Neuronal stem cell (in vitro differentiated cells): ENCODE data around the gene SLC35D1.
A peak's percentile ranks its signal among the peaks of the same experiment; 100 is the strongest.

ENCODE experiments used
- DNase-seq: peaks from one replicate; pipeline ENCODE4 v3.0.0-alpha.2; 2013; ENCODE audit warnings: low spot score
- H2AFZ ChIP-seq: one replicate; pipeline ENCODE4 v1.6.1; 2013; ENCODE audit warnings: mild to moderate bottlenecking, low read length, inconsistent platforms
- H2AK5ac ChIP-seq: 2 replicates; pipeline ENCODE4 v1.6.1; 2013; ENCODE audit warnings: low read depth, mild to moderate bottlenecking, inconsistent platforms, low read length, moderate library complexity, mixed read lengths
- H2BK120ac ChIP-seq: 2 replicates; pipeline ENCODE4 v1.6.1; 2013; ENCODE audit warnings: low read depth, mild to moderate bottlenecking, inconsistent platforms, low read length, moderate library complexity, mixed read lengths
- H2BK12ac ChIP-seq: one replicate; pipeline ENCODE4 v1.6.1; 2013; ENCODE audit warnings: low read length, inconsistent platforms
- H2BK15ac ChIP-seq: 2 replicates; pipeline ENCODE4 v1.6.1; 2013; ENCODE audit warnings: mild to moderate bottlenecking, low read length, inconsistent platforms, mixed read lengths
- H2BK5ac ChIP-seq: one replicate; pipeline ENCODE4 v1.6.1; 2013; ENCODE audit warnings: inconsistent platforms, mild to moderate bottlenecking, low read length, moderate library complexity
- H3K14ac ChIP-seq: one replicate; pipeline ENCODE4 v1.6.1; 2013; ENCODE audit warnings: low read length, inconsistent platforms
- H3K18ac ChIP-seq: 2 replicates; pipeline ENCODE4 v1.6.1; 2013; ENCODE audit warnings: low read length, inconsistent platforms
- H3K23ac ChIP-seq: 2 replicates; pipeline ENCODE4 v1.6.1; 2013; ENCODE audit warnings: low read depth, mild to moderate bottlenecking, mixed read lengths, low read length, inconsistent platforms; ENCODE audit not compliant: poor library complexity
- H3K27ac ChIP-seq: replicated peaks from 3 replicates; pipeline ENCODE4 v1.5.1; 2013; ENCODE audit warnings: low read length, inconsistent platforms
- H3K27me3 ChIP-seq, 3 experiments: 2 replicates each; pipeline ENCODE4 v1.6.1; 2013; ENCODE audit warnings: low read length in 3 of 3, mild to moderate bottlenecking in 2 of 3, inconsistent platforms in 1 of 3, low read depth in 1 of 3, mixed read lengths in 1 of 3, moderate library complexity in 1 of 3; ENCODE audit not compliant: control insufficient read depth in 3 of 3, insufficient read depth in 3 of 3
- H3K36me3 ChIP-seq, 2 donors: replicated peaks in 1 of 2; 2 replicates each; pipeline ENCODE4 v1.6.1; 2013; ENCODE audit warnings: low read length in 2 of 2; ENCODE audit not compliant: control insufficient read depth in 2 of 2, insufficient read depth in 2 of 2
- H3K4ac ChIP-seq: 2 replicates; pipeline ENCODE4 v1.6.1; 2013; ENCODE audit warnings: inconsistent platforms, mild to moderate bottlenecking, low read length, moderate library complexity
- H3K4me1 ChIP-seq, 2 donors: 1 replicate in 1 of 2; 2 replicates in 1 of 2; pipeline ENCODE4 v1.6.1; 2013; ENCODE audit warnings: low read length in 2 of 2, low read depth in 1 of 2; ENCODE audit not compliant: control insufficient read depth in 2 of 2, insufficient read depth in 1 of 2
- H3K4me2 ChIP-seq: one replicate; pipeline ENCODE4 v1.6.1; 2013; ENCODE audit warnings: mild to moderate bottlenecking, low read length, inconsistent platforms; ENCODE audit not compliant: insufficient read depth, poor library complexity, severe bottlenecking
- H3K4me3 ChIP-seq, 2 donors: 2 replicates each; pipeline ENCODE4 v1.5.1; 2013; ENCODE audit warnings: low read length in 2 of 2, mild to moderate bottlenecking in 2 of 2, inconsistent platforms in 1 of 2, moderate library complexity in 1 of 2
- H3K79me1 ChIP-seq: one replicate; pipeline ENCODE4 v1.6.1; 2013; ENCODE audit warnings: low read depth, mild to moderate bottlenecking, inconsistent platforms, low read length, moderate library complexity
- H3K9ac ChIP-seq: one replicate; pipeline ENCODE4 v1.6.1; 2013; ENCODE audit warnings: mild to moderate bottlenecking, low read depth, low read length, inconsistent platforms; ENCODE audit not compliant: poor library complexity
- H3K9me3 ChIP-seq, 2 donors: replicated peaks in 1 of 2; 2 replicates each; pipeline versions ENCODE3 to v1.6.1; 2013; ENCODE audit warnings: low read length in 2 of 2, mild to moderate bottlenecking in 2 of 2, inconsistent platforms in 1 of 2, low read depth in 1 of 2, mixed read lengths in 1 of 2, moderate library complexity in 1 of 2; ENCODE audit not compliant: control insufficient read depth in 2 of 2, insufficient read depth in 1 of 2
- H4K8ac ChIP-seq: one replicate; pipeline ENCODE4 v1.6.1; 2013; ENCODE audit warnings: low read depth, mild to moderate bottlenecking, inconsistent platforms, low read length, moderate library complexity
- H4K91ac ChIP-seq: one replicate; pipeline ENCODE4 v1.6.1; 2013; ENCODE audit warnings: low read length, low read depth, mild to moderate bottlenecking, inconsistent platforms; ENCODE audit not compliant: poor library complexity
- WGBS, 2 donors: extraction: QIAGEN DNeasy Blood & Tissue Kit; methylation state at CpG; one replicate each; pipeline ENCODE4 v1.1.7; 2013; ENCODE audit warnings: missing lambda C conversion rate in 2 of 2, mixed read lengths in 1 of 2; ENCODE audit not compliant: insufficient read length in 2 of 2, insufficient replicate concordance in 1 of 2; ENCODE audit errors: extremely low coverage in 2 of 2; 5-methylcytosine and 5-hydroxymethylcytosine counted together

The SLC35D1 gene

DNA sequence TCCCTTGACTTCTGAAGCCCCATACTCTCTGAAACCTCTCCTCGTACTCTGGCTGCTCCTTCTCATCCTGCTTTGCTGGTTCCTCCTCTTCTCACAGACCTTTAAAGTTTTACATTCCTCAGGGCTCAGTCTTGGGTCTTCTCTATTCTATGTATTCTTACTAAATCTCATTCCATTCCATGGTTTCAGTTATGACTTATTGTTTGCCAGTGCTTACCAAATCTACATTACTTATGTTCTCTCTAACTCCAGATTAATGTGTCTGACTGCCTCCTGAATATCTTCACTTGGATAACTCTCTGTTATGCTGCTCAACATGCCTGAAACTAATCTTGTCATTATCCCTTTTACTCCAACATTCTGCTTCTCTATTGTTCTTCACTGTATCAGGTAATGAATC lies 5.4 kb upstream of the SLC35D1 start:
- H3K4me2 ChIP-seq, result no peak overlapping the region
- H2BK15ac ChIP-seq, result no peak overlapping the region
- H3K4me3 ChIP-seq, result no peak overlapping the region
- no peaks in the 10 kb centered on the region for H3K36me3 ChIP-seq
- H3K27me3 ChIP-seq, result no peaks in the 10 kb centered on the region
- no peak overlapping the region for H2AK5ac ChIP-seq
- peaks cover 7 to 22% of the 10 kb centered on the region in 2 donors for H3K4me1 ChIP-seq
- no peak overlapping the region for H3K9ac ChIP-seq
- no peaks in the 10 kb centered on the region for H3K9me3 ChIP-seq
- H3K18ac ChIP-seq, result no peak overlapping the region
- no peak overlapping the region for H3K4ac ChIP-seq
- no peak overlapping the region for H2BK120ac ChIP-seq
- H2AFZ ChIP-seq, result no peak overlapping the region
- H4K91ac ChIP-seq, result no peak overlapping the region
- no CpG with 5 or more reads among the region's 1 CpG for WGBS, 2 donors
- no peak overlapping the region for H3K23ac ChIP-seq
- no peak overlapping the region for H3K14ac ChIP-seq
- H2BK5ac ChIP-seq, result no peak overlapping the region
- H3K79me1 ChIP-seq, result no peaks in the 10 kb centered on the region
- no peak for DNase-seq
- no peak overlapping the region for H4K8ac ChIP-seq
- H3K27ac ChIP-seq, result no peak overlapping the region
- H2BK12ac ChIP-seq, result no peak overlapping the region

- Histone ChIP-seq H3K18ac (no peak overlapping the region), H3K9ac (no peak overlapping the region), H2AFZ (no peak overlapping the region), H2BK5ac (no peak overlapping the region), H3K9me3 (no peaks in the 10 kb centered on the region), H3K14ac (no peak overlapping the region), H3K23ac (no peak overlapping the region), H3K4me2 (no peak overlapping the region), H3K4me1 (peaks cover 7 to 22% of the 10 kb centered on the region in 2 donors), H3K4me3 (no peak overlapping the region), H3K27ac (no peak overlapping the region), H3K79me1 (peaks cover 2% of the 10 kb centered on the region), H3K36me3 (no peaks in the 10 kb centered on the region), H2AK5ac (no peak overlapping the region), H2BK120ac (no peak overlapping the region), H4K91ac (no peak overlapping the region), H3K4ac (no peak overlapping the region), H3K27me3 (no peaks in the 10 kb centered on the region), H2BK12ac (no peak overlapping the region), H2BK15ac (no peak overlapping the region), H4K8ac (no peak overlapping the region)
- DNase-seq, result no peak
- WGBS, 2 donors, result no CpG with 5 or more reads among the region's 3 CpGs
Measured at GRCh38 chr1:67058761-67059160, 4.8 kb upstream of the SLC35D1 start.

GRCh38 chr1:67058242-67058641 lies 4.3 kb upstream of the SLC35D1 start:
- peak; percentile 11 for DNase-seq
- WGBS, 2 donors, result no CpG with 5 or more reads among the region's 1 CpG

DNA sequence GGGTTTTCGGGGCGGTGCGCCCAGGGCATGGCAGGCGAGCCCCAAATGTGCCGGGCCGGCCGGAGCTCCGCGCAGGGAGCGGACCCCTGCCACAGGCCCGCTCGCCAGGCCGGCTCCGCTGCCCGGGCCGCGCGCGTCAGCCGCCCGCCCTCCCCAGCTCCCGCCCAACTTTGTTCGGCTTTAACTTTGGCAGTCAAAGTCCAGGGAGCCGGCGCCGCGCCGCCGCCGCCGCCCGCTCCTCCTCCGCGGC lies 488 bp downstream of the SLC35D1 start:
- H2BK15ac ChIP-seq, result no peak overlapping the region
- peak overlapping the region; percentile 83 for H3K4me2 ChIP-seq
- H2BK5ac ChIP-seq, result peak overlapping the region; percentile 75
- peak overlapping the region; percentile 73 to 82 for H3K4me3 ChIP-seq
- peak; percentile 64 for DNase-seq
- H3K79me1 ChIP-seq, result peaks cover 2% of the 10 kb centered on the region
- H2BK120ac ChIP-seq, result no peak overlapping the region
- no peak overlapping the region for H2AK5ac ChIP-seq
- H3K9ac ChIP-seq, result peak overlapping the region; percentile 85
- no peak overlapping the region for H3K23ac ChIP-seq
- H3K14ac ChIP-seq, result peak overlapping the region; percentile 49
- H2AFZ ChIP-seq, result peak overlapping the region; percentile 97
- H3K4me1 ChIP-seq, result peaks cover 5 to 25% of the 10 kb centered on the region in 2 donors
- H3K18ac ChIP-seq, result peak overlapping the region; percentile 97
- peaks cover 0 to 2% (median 0%) of the 10 kb centered on the region in 3 experiments for H3K27me3 ChIP-seq
- H4K8ac ChIP-seq, result no peak overlapping the region
- H3K27ac ChIP-seq, result peak overlapping the region; percentile 96
- peaks cover 0 to 26% of the 10 kb centered on the region in 2 donors for H3K36me3 ChIP-seq
- H2BK12ac ChIP-seq, result no peak overlapping the region
- WGBS, 2 donors, result no CpG with 5 or more reads among the region's 34 CpGs
- no peak overlapping the region for H4K91ac ChIP-seq
- H3K9me3 ChIP-seq, result no peaks in the 10 kb centered on the region
- no peak overlapping the region for H3K4ac ChIP-seq

More at GRCh38 chr1:67058242-67058641, 4.3 kb upstream of the SLC35D1 start:
- H3K4ac ChIP-seq, result no peak overlapping the region
- no peaks in the 10 kb centered on the region for H3K36me3 ChIP-seq
- H4K8ac ChIP-seq, result no peak overlapping the region
- H2AFZ ChIP-seq, result no peak overlapping the region
- peaks cover 2% of the 10 kb centered on the region for H3K79me1 ChIP-seq
- peaks cover 7 to 22% of the 10 kb centered on the region in 2 donors for H3K4me1 ChIP-seq
- H3K23ac ChIP-seq, result no peak overlapping the region
- no peak overlapping the region for H3K4me3 ChIP-seq
- no peak overlapping the region for H2BK12ac ChIP-seq
- no peak overlapping the region for H3K4me2 ChIP-seq
- no peaks in the 10 kb centered on the region for H3K9me3 ChIP-seq
- H3K14ac ChIP-seq, result no peak overlapping the region
- H3K9ac ChIP-seq, result no peak overlapping the region
- no peak overlapping the region for H3K27ac ChIP-seq
- H3K18ac ChIP-seq, result no peak overlapping the region
- H2AK5ac ChIP-seq, result no peak overlapping the region
- H2BK120ac ChIP-seq, result no peak overlapping the region
- no peak overlapping the region for H2BK15ac ChIP-seq
- H2BK5ac ChIP-seq, result no peak overlapping the region
- no peaks in the 10 kb centered on the region for H3K27me3 ChIP-seq
- no peak overlapping the region for H4K91ac ChIP-seq
